ENCODE measurements around the gene RHBDF2. TPM values are rescaled to one million over a fixed set of nuclear protein-coding genes. Genes with fewer than 3 reads are reported as not detected.
"Not testable (repeated sequence)": the region's sequence is repeated elsewhere in the genome, so short reads cannot be mapped to it uniquely, and the experiment has no call there.

RHBDF2 gene
- polyA plus RNA-seq, 1 donor (not counting 4 experiments of a cell fraction or from before 2014, with no cell fraction given), result 14.9 TPM

DNA sequence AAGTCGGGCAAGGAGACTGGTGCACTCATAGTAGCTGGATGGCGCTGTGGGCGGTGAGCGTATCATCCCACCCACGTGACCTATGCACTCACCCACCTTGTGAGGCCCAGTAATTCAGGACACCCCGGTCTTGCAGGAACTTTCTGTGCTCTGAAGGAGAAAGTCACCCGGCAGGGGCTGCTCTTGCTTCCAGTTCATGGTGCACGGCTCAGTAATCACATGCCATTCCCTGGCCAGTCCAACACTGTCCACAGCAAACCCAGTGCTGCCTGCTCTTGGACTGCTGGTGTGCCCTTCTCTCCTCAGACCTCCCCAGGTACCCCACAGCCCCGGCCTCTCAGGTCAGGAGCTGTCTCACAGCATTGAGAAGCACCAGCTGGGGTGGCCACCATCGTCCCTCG lies 16.4 kb upstream of the RHBDF2 start:
- Histone ChIP-seq H2AFZ (ENCODE audit: control insufficient read depth, low read length) (no peak overlapping the region), H3K79me2 (ENCODE audit: control insufficient read depth, insufficient read depth, low read length) (no peaks in the 10 kb centered on the region), H4K20me1 (ENCODE audit: control insufficient read depth, extremely low read depth, insufficient read depth, low read length) (no peaks in the 10 kb centered on the region), H3K4me3 (ENCODE audit: control insufficient read depth in 2 of 3, extremely low read depth in 1 of 3, insufficient read depth in 2 of 3, low read depth in 1 of 3, low read length in 3 of 3) (no peak overlapping the region), H3K4me2 (ENCODE audit: control insufficient read depth, extremely low read depth, insufficient read depth, low read depth, low read length) (no peak overlapping the region), H3K9me1 (ENCODE audit: control insufficient read depth, extremely low read depth, insufficient read depth, low read length) (no peaks in the 10 kb centered on the region), H3K36me3 (ENCODE audit: control insufficient read depth in 2 of 2, extremely low read depth in 1 of 2, insufficient read depth in 2 of 2, low read length in 2 of 2) (no peaks in the 10 kb centered on the region), H3K27ac (ENCODE audit: control insufficient read depth, insufficient read depth, low read length) (no peak overlapping the region), H3K9me3 (ENCODE audit: control insufficient read depth, low read depth, low read length) (no peaks in the 10 kb centered on the region), H3K27me3 (ENCODE audit: control insufficient read depth, extremely low read depth, insufficient read depth, low read length) (peaks cover 6% of the 10 kb centered on the region), H3K9ac (ENCODE audit: control insufficient read depth, extremely low read depth, insufficient read depth, low read length) (no peak overlapping the region), H3K4me1 (ENCODE audit: control insufficient read depth, extremely low read depth, insufficient read depth, low read length) (peaks cover 7% of the 10 kb centered on the region)
- no peak for FAIRE-seq
- dilution Hi-C loops (cut with MboI; ENCODE audit: extremely low pct_ligation_motif_present, low sequenced_read_pairs), result no loop called here
- no peak for DNase-seq (ENCODE audit: low read depth, low spot score)
- TF ChIP-seq, protein P1, sequence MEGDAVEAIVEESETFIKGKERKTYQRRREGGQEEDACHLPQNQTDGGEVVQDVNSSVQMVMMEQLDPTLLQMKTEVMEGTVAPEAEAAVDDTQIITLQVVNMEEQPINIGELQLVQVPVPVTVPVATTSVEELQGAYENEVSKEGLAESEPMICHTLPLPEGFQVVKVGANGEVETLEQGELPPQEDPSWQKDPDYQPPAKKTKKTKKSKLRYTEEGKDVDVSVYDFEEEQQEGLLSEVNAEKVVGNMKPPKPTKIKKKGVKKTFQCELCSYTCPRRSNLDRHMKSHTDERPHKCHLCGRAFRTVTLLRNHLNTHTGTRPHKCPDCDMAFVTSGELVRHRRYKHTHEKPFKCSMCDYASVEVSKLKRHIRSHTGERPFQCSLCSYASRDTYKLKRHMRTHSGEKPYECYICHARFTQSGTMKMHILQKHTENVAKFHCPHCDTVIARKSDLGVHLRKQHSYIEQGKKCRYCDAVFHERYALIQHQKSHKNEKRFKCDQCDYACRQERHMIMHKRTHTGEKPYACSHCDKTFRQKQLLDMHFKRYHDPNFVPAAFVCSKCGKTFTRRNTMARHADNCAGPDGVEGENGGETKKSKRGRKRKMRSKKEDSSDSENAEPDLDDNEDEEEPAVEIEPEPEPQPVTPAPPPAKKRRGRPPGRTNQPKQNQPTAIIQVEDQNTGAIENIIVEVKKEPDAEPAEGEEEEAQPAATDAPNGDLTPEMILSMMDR (optimal IDR thresholded peaks at IDR 0.05 in 1 of 3, IDR thresholded peaks at IDR 0.05 in 1 of 3, conservative IDR thresholded peaks at IDR 0.05 in 1 of 3; ENCODE audit: extremely low read depth in 1 of 3, insufficient read depth in 2 of 3, low read length in 3 of 3), result no peak
- TF ChIP-seq EZH2 (IDR thresholded peaks at IDR 0.05; ENCODE audit: low read length), result no peak

DNA sequence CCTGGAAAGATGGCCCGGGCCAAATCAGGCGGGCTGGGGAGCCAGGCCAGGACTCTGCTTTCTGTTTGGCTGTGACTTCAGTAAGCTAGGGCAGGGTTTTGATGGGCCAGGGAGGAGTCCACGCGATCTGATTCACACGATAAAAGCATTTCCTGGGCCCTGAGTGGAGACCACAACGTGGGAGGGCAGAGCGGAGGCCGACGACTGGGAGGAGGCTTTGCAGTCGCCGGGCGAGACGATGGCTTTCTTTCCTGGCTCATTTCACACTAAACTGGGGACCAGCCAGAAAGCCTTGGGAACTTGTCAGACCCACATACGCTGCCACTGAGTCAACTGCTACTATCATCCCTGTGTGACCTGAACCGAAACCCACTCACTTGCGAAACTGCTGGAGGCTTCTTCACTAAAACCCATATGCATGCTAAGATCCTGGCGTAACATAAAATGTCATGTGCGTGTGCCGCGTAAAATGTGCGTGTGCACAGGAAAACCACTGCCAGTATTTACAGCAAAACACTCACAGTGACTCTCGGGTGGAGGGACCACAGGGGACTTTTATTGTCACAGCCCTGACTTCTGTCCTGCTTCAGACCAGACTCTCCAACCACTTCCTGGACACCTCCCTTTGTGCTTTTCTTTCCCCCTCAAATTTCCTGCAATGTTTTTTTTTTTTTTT lies 14.2 kb upstream of the RHBDF2 start:
- H3K36me3 ChIP-seq (ENCODE audit: control insufficient read depth in 2 of 2, extremely low read depth in 1 of 2, insufficient read depth in 2 of 2, low read length in 2 of 2), result no peaks in the 10 kb centered on the region
- H3K4me1 ChIP-seq (ENCODE audit: control insufficient read depth, extremely low read depth, insufficient read depth, low read length), result peaks cover 7% of the 10 kb centered on the region
- dilution Hi-C loops (cut with MboI; ENCODE audit: extremely low pct_ligation_motif_present, low sequenced_read_pairs), result no loop called here
- H3K9me3 ChIP-seq (ENCODE audit: control insufficient read depth, low read depth, low read length), result no peaks in the 10 kb centered on the region
- H3K79me2 ChIP-seq (ENCODE audit: control insufficient read depth, insufficient read depth, low read length), result no peaks in the 10 kb centered on the region
- H4K20me1 ChIP-seq (ENCODE audit: control insufficient read depth, extremely low read depth, insufficient read depth, low read length), result no peaks in the 10 kb centered on the region
- H3K4me2 ChIP-seq (ENCODE audit: control insufficient read depth, extremely low read depth, insufficient read depth, low read depth, low read length), result peak overlapping the region; percentile 61
- H3K4me3 ChIP-seq (ENCODE audit: control insufficient read depth in 2 of 3, extremely low read depth in 1 of 3, insufficient read depth in 2 of 3, low read depth in 1 of 3, low read length in 3 of 3), result peak overlapping the region in 1 of 3 experiments; percentile 2
- no peak for TF ChIP-seq EZH2 (IDR thresholded peaks at IDR 0.05; ENCODE audit: low read length)
- TF ChIP-seq, protein P1 (optimal IDR thresholded peaks at IDR 0.05 in 1 of 3, IDR thresholded peaks at IDR 0.05 in 1 of 3, conservative IDR thresholded peaks at IDR 0.05 in 1 of 3; ENCODE audit: extremely low read depth in 1 of 3, insufficient read depth in 2 of 3, low read length in 3 of 3), result no peak
- peaks cover 11% of the 10 kb centered on the region for H3K27me3 ChIP-seq (ENCODE audit: control insufficient read depth, extremely low read depth, insufficient read depth, low read length)
- DNase-seq (ENCODE audit: low read depth, low spot score), result no peak
- FAIRE-seq, result peak; percentile 53
- no peaks in the 10 kb centered on the region for H3K9me1 ChIP-seq (ENCODE audit: control insufficient read depth, extremely low read depth, insufficient read depth, low read length)
- H3K27ac ChIP-seq (ENCODE audit: control insufficient read depth, insufficient read depth, low read length), result peak overlapping the region; percentile 30
- H3K9ac ChIP-seq (ENCODE audit: control insufficient read depth, extremely low read depth, insufficient read depth, low read length), result peak overlapping the region; percentile 20
- H2AFZ ChIP-seq (ENCODE audit: control insufficient read depth, low read length), result peak overlapping the region; percentile 89

DNA sequence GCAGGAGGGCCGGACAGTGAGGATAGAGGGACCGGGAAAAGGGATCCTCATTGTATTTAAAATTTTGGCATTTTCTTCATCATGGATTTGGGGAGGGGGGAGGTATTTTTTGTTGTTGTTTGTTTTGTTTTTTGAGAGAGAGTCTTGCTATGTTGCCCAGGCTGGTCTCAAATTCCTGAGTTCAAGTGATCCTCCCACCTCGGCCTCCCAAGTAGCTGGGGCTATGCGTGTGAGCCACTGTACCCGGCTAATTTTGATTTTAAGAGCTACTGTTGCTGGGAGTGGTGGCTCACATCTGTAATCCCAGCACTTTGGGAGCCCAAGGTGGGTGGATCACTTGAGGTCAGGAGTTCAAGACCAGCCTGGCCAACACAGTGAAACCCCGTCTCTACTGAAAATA lies 13.1 kb upstream of the RHBDF2 start:
- H3K79me2 ChIP-seq (ENCODE audit: control insufficient read depth, insufficient read depth, low read length); DNase-seq (ENCODE audit: low read depth, low spot score); H3K36me3 ChIP-seq (ENCODE audit: control insufficient read depth in 2 of 2, extremely low read depth in 1 of 2, insufficient read depth in 2 of 2, low read length in 2 of 2); FAIRE-seq; H3K9me3 ChIP-seq (ENCODE audit: control insufficient read depth, low read depth, low read length); H3K27ac ChIP-seq (ENCODE audit: control insufficient read depth, insufficient read depth, low read length); H3K4me1 ChIP-seq (ENCODE audit: control insufficient read depth, extremely low read depth, insufficient read depth, low read length); H3K9me1 ChIP-seq (ENCODE audit: control insufficient read depth, extremely low read depth, insufficient read depth, low read length); dilution Hi-C loops (cut with MboI; ENCODE audit: extremely low pct_ligation_motif_present, low sequenced_read_pairs); H3K9ac ChIP-seq (ENCODE audit: control insufficient read depth, extremely low read depth, insufficient read depth, low read length); H3K4me3 ChIP-seq (ENCODE audit: control insufficient read depth in 2 of 3, extremely low read depth in 1 of 3, insufficient read depth in 2 of 3, low read depth in 1 of 3, low read length in 3 of 3); H2AFZ ChIP-seq (ENCODE audit: control insufficient read depth, low read length); H3K4me2 ChIP-seq (ENCODE audit: control insufficient read depth, extremely low read depth, insufficient read depth, low read depth, low read length); H4K20me1 ChIP-seq (ENCODE audit: control insufficient read depth, extremely low read depth, insufficient read depth, low read length): not testable (repeated sequence)
- peaks cover 11% of the 10 kb centered on the region for H3K27me3 ChIP-seq (ENCODE audit: control insufficient read depth, extremely low read depth, insufficient read depth, low read length)

Measured in keratinocyte (primary cell).